Loucy (cell line): Measurements from ENCODE around the gene IER5.

Experiments used
- CTCF ChIP-seq: fragments of 200-600 bp; sonication (generic); conservative IDR thresholded peaks from 2 replicates; pipeline ENCODE4 v1.5.1; 2014; ENCODE audit warnings: mild to moderate bottlenecking, antibody characterized with exemption, low read length
- EZH2phosphoT487 ChIP-seq: fragments of 200-600 bp; IDR thresholded peaks from 2 replicates; pipeline ENCODE4 v1.6.1; 2018; ENCODE audit warnings: antibody characterized with exemption, mild to moderate bottlenecking, moderate library complexity, borderline replicate concordance

GRCh38 chr1:181089676-181090544 is 1.4 kb downstream of the IER5 start:
- TF ChIP-seq CTCF (no peak), EZH2phosphoT487 (no peak)
